DOHH2 (cell line): ENCODE data around the gene INTS7.

ENCODE experiments used
- EZH2phosphoT487 ChIP-seq: fragments of 200-600 bp; sonication (generic); IDR thresholded peaks from 2 replicates; pipeline ENCODE4 v1.6.1; 2017; ENCODE audit warnings: borderline replicate concordance, mild to moderate bottlenecking, antibody characterized with exemption, low read length, moderate library complexity, mixed read lengths
- TF ChIP-seq, protein P1 (sequence below): fragments of 200-600 bp; sonication (generic); IDR thresholded peaks from one replicate; pipeline ENCODE4 v1.5.1; 2014; ENCODE audit warnings: antibody characterized with exemption, mild to moderate bottlenecking, low read depth, low read length; ENCODE audit not compliant: poor library complexity, severe bottlenecking

GRCh38 chr1:211896958-211897357 lies 138.4 kb downstream of the INTS7 start:
- TF ChIP-seq, protein P1, sequence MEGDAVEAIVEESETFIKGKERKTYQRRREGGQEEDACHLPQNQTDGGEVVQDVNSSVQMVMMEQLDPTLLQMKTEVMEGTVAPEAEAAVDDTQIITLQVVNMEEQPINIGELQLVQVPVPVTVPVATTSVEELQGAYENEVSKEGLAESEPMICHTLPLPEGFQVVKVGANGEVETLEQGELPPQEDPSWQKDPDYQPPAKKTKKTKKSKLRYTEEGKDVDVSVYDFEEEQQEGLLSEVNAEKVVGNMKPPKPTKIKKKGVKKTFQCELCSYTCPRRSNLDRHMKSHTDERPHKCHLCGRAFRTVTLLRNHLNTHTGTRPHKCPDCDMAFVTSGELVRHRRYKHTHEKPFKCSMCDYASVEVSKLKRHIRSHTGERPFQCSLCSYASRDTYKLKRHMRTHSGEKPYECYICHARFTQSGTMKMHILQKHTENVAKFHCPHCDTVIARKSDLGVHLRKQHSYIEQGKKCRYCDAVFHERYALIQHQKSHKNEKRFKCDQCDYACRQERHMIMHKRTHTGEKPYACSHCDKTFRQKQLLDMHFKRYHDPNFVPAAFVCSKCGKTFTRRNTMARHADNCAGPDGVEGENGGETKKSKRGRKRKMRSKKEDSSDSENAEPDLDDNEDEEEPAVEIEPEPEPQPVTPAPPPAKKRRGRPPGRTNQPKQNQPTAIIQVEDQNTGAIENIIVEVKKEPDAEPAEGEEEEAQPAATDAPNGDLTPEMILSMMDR = no peak
- TF ChIP-seq EZH2phosphoT487 = no peak
